Tibial nerve (tissue), 4 donors: ENCODE results near the gene UGT2B15. TPM values are rescaled to one million over a fixed set of nuclear protein-coding genes. Genes with fewer than 3 reads are reported as not detected.

Source experiments
- DNase-seq, 2 donors: peaks; one replicate each; pipeline ENCODE4 v3.0.0-alpha.2; 2019; ENCODE audit warnings: low spot score in 2 of 2
- H3K27ac ChIP-seq, 4 donors: fragments of 200-600 bp; sonication (generic) in 3 of 4; one replicate each; pipeline ENCODE4 v1.5.1; 2017 to 2019; ENCODE audit warnings: mild to moderate bottlenecking in 1 of 4
- H3K27me3 ChIP-seq, 2 donors: fragments of 200-600 bp; sonication (generic) in 1 of 2; one replicate each; pipeline versions ENCODE4 v1.5.1 to v1.6.0; 2017 to 2019
- H3K36me3 ChIP-seq, 3 donors: fragments of 200-600 bp; sonication (generic); one replicate each; pipeline ENCODE4 v1.5.1; 2018 to 2019
- H3K4me1 ChIP-seq, 4 donors: fragments of 200-600 bp; sonication (generic) in 3 of 4; one replicate each; pipeline ENCODE4 v1.5.1; 2017 to 2019
- H3K4me3 ChIP-seq, 4 donors: fragments of 200-600 bp; sonication (generic) in 3 of 4; one replicate each; pipeline ENCODE4 v1.5.1; 2017 to 2019; ENCODE audit warnings: mild to moderate bottlenecking in 1 of 4, moderate library complexity in 1 of 4
- H3K9me3 ChIP-seq, 4 donors: fragments of 200-600 bp; sonication (generic) in 3 of 4; one replicate each; pipeline ENCODE4 v1.5.1; 2017 to 2019
- CTCF ChIP-seq, 5 experiments: fragments of 200-600 bp in 3 of 5; fragments of 450-650 bp in 2 of 5; sonication (generic) in 3 of 5; IDR thresholded peaks; one replicate each; pipeline ENCODE4 v1.5.1; 2016 to 2019; ENCODE audit warnings: antibody characterized with exemption in 5 of 5, mild to moderate bottlenecking in 3 of 5, moderate library complexity in 2 of 5
- EP300 ChIP-seq, 2 donors: sonication (generic); formaldehyde crosslinking; IDR thresholded peaks; one replicate each; pipeline ENCODE4 v1.6.1; 2017; ENCODE audit warnings: antibody characterized with exemption in 2 of 2, mild to moderate bottlenecking in 1 of 2
- POLR2A ChIP-seq, 2 donors: fragments of 450-650 bp; IDR thresholded peaks; one replicate each; pipeline ENCODE4 v1.6.1; 2017; ENCODE audit warnings: antibody characterized with exemption in 2 of 2, mild to moderate bottlenecking in 2 of 2, moderate library complexity in 2 of 2
- WGBS, 2 donors: methylation state at CpG; one replicate each; pipeline ENCODE4 v1.1.5; 2018; 5-methylcytosine and 5-hydroxymethylcytosine counted together
- total RNA-seq, 4 donors: library from RNA; depleted of rRNA; stranded (reverse); fragments of >200 nt; gene quantifications; one replicate each; pipeline ENCODE4 v1.1.0, GENCODE V29; 2016

The UGT2B15 gene
- total RNA-seq, 4 donors from 2014 or later, result not detected

- Histone ChIP-seq H3K4me3 (no peak overlapping the region), H3K4me1 (no peaks in the 10 kb centered on the region), H3K27me3 (no peaks in the 10 kb centered on the region), H3K9me3 (no peaks in the 10 kb centered on the region), H3K36me3 (no peaks in the 10 kb centered on the region), H3K27ac (no peak overlapping the region)
- TF ChIP-seq EP300 (IDR thresholded peaks at IDR 0.05) (no peak), CTCF (IDR thresholded peaks at IDR 0.05) (no peak), POLR2A (IDR thresholded peaks at IDR 0.05) (no peak)
- 83 to 84% methylated on average over 1 of the region's 1 CpG for WGBS, 2 donors
- DNase-seq, result no peak
These were observed 64.2 kb downstream of the UGT2B15 start for GRCh38 chr4:68606240-68606639.

GRCh38 chr4:68599150-68599549, 71.3 kb downstream of the UGT2B15 start:
- Histone ChIP-seq H3K4me3 (no peak overlapping the region), H3K4me1 (no peaks in the 10 kb centered on the region), H3K27me3 (no peaks in the 10 kb centered on the region), H3K36me3 (no peaks in the 10 kb centered on the region), H3K27ac (no peak overlapping the region), H3K9me3 (no peaks in the 10 kb centered on the region)
- 76 to 84% methylated on average over 3 of the region's 3 CpGs for WGBS, 2 donors
- TF ChIP-seq POLR2A (IDR thresholded peaks at IDR 0.05), result no peak
- TF ChIP-seq CTCF (IDR thresholded peaks at IDR 0.05), result no peak
- DNase-seq, result no peak

GRCh38 chr4:68597482-68597881, 73.0 kb downstream of the UGT2B15 start:
- Histone ChIP-seq H3K9me3 (no peaks in the 10 kb centered on the region), H3K27ac (no peak overlapping the region), H3K27me3 (no peaks in the 10 kb centered on the region), H3K36me3 (no peaks in the 10 kb centered on the region), H3K4me3 (no peak overlapping the region), H3K4me1 (no peaks in the 10 kb centered on the region)
- 94 to 95% methylated on average over 2 of the region's 2 CpGs for WGBS, 2 donors
- TF ChIP-seq EP300 (IDR thresholded peaks at IDR 0.05) (no peak), POLR2A (IDR thresholded peaks at IDR 0.05) (no peak), CTCF (IDR thresholded peaks at IDR 0.05) (no peak)
- no peak for DNase-seq

Other genes with a start within 250 kb of the UGT2B15 start
- gene TMPRSS11E, start 223.2 kb downstream of the UGT2B15 start, total RNA-seq, result not detected
- not detected for gene UGT2B17, start 94.3 kb downstream of the UGT2B15 start, total RNA-seq
- not detected for gene UGT2B10, start 145.3 kb upstream of the UGT2B15 start, total RNA-seq